Uterus (tissue), 2 donors: ENCODE results near the gene H1-8.

Experiments used
- POLR2A ChIP-seq, 2 donors: fragments of 450-650 bp; IDR thresholded peaks; one replicate each; pipeline ENCODE4 v1.6.1; 2016; ENCODE audit warnings: antibody characterized with exemption in 2 of 2, mild to moderate bottlenecking in 1 of 2, moderate library complexity in 1 of 2
- TF ChIP-seq, protein P1 (sequence below), 4 experiments: fragments of 200-600 bp in 2 of 4; fragments of 450-650 bp in 2 of 4; sonication (generic) in 2 of 4; IDR thresholded peaks; one replicate each; pipeline ENCODE4 v1.5.1; 2016 to 2019; ENCODE audit warnings: antibody characterized with exemption in 4 of 4, mild to moderate bottlenecking in 2 of 4, moderate library complexity in 1 of 4

DNA sequence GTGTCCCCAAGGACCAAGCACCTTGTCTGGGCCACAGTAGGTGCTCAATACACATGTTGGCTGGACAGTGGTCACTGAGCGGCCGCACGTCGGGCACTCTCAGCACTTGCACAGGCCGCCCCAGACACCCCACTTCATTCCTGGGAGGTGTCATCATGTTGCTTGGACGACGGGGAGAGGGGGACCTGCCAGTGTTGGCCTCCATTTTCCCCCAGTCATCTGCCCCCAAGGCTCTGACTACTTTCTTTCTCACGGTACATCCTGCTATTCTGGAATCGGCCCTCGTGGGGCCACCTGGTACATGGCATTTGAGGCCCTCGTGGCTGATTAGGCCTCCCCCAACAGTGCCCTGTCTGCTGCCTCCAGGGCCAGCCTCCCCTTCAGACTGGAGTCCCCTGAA, 15.7 kb upstream of the H1-8 start:
- TF ChIP-seq, protein P1, sequence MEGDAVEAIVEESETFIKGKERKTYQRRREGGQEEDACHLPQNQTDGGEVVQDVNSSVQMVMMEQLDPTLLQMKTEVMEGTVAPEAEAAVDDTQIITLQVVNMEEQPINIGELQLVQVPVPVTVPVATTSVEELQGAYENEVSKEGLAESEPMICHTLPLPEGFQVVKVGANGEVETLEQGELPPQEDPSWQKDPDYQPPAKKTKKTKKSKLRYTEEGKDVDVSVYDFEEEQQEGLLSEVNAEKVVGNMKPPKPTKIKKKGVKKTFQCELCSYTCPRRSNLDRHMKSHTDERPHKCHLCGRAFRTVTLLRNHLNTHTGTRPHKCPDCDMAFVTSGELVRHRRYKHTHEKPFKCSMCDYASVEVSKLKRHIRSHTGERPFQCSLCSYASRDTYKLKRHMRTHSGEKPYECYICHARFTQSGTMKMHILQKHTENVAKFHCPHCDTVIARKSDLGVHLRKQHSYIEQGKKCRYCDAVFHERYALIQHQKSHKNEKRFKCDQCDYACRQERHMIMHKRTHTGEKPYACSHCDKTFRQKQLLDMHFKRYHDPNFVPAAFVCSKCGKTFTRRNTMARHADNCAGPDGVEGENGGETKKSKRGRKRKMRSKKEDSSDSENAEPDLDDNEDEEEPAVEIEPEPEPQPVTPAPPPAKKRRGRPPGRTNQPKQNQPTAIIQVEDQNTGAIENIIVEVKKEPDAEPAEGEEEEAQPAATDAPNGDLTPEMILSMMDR (IDR thresholded peaks at IDR 0.05) = no peak
- TF ChIP-seq POLR2A (IDR thresholded peaks at IDR 0.05) = no peak
